ENCODE data around the gene OR9Q2.
"Not testable (repeated sequence)": the region's sequence is repeated elsewhere in the genome, so short reads cannot be mapped to it uniquely, and the experiment has no call there.

The OR9Q2 gene

GRCh38 chr11:58188770-58189169 lies at the start of gene OR9Q2:
Gene OR9Q2, plus strand, starts transcription at chr11:58189070. Its CDS starts 1,421 bp downstream, at chr11:58190491.
- DNase-seq (ENCODE audit: low read depth), result no peak

- no peak for DNase-seq (ENCODE audit: low read depth)
Measured at GRCh38 chr11:58142761-58143160, 46.1 kb upstream of the OR9Q2 start.

- no peak for DNase-seq (ENCODE audit: low read depth)
Measured at GRCh38 chr11:58152781-58153180, 36.1 kb upstream of the OR9Q2 start.

- DNase-seq (ENCODE audit: low read depth), result no peak
Measured at GRCh38 chr11:58164389-58164788, 24.5 kb upstream of the OR9Q2 start.

- DNase-seq (ENCODE audit: low read depth), result no peak
Measured at GRCh38 chr11:58164990-58165389, 23.9 kb upstream of the OR9Q2 start.

- no peak for DNase-seq (ENCODE audit: low read depth)
Measured at GRCh38 chr11:58165504-58166106, 23.3 kb upstream of the OR9Q2 start.

GRCh38 chr11:58177409-58178054 lies 11.3 kb upstream of the OR9Q2 start:
- no peak for DNase-seq (ENCODE audit: low read depth)

- no peak for DNase-seq (ENCODE audit: low read depth)
Measured at GRCh38 chr11:58178444-58178843, 10.4 kb upstream of the OR9Q2 start.

GRCh38 chr11:58179648-58180047 lies 9.2 kb upstream of the OR9Q2 start:
- DNase-seq (ENCODE audit: low read depth), result no peak

GRCh38 chr11:58186938-58187337 lies 1.9 kb upstream of the OR9Q2 start:
- no peak for DNase-seq (ENCODE audit: low read depth)

GRCh38 chr11:58192229-58192628 lies 3.4 kb downstream of the OR9Q2 start:
- DNase-seq (ENCODE audit: low read depth), result no peak

GRCh38 chr11:58193391-58193790 lies 4.5 kb downstream of the OR9Q2 start:
- no peak for DNase-seq (ENCODE audit: low read depth)

- no peak for DNase-seq (ENCODE audit: low read depth)
Measured at GRCh38 chr11:58195939-58196338, 7.1 kb downstream of the OR9Q2 start.

GRCh38 chr11:58199271-58199670 lies 10.4 kb downstream of the OR9Q2 start:
- DNase-seq (ENCODE audit: low read depth), result no peak

- DNase-seq (ENCODE audit: low read depth), result no peak
Measured at GRCh38 chr11:58204042-58204441, 15.2 kb downstream of the OR9Q2 start, which contains the start of gene OR1S2. Gene OR1S2, minus strand, starts transcription at chr11:58204142. Its CDS starts 0 bp downstream, at chr11:58204142.

GRCh38 chr11:58212420-58212819 lies 23.6 kb downstream of the OR9Q2 start, which contains the start of gene OR1S1:
Gene OR1S1, plus strand, starts transcription at chr11:58212720.
- not testable (repeated sequence) for DNase-seq (ENCODE audit: low read depth)

- no peak for DNase-seq (ENCODE audit: low read depth)
Measured at GRCh38 chr11:58216476-58216875, 27.6 kb downstream of the OR9Q2 start.

- no peak for DNase-seq (ENCODE audit: low read depth)
Measured at GRCh38 chr11:58222721-58223120, 33.9 kb downstream of the OR9Q2 start.

- DNase-seq (ENCODE audit: low read depth), result no peak
Measured at GRCh38 chr11:58227956-58228615, 39.2 kb downstream of the OR9Q2 start.
